Vagina (tissue), 2 donors: ENCODE data around the gene RNF32.

ENCODE experiments used
- CTCF ChIP-seq, 3 experiments: fragments of 450-650 bp in 2 of 3; fragments of 200-600 bp in 1 of 3; sonication (generic) in 1 of 3; IDR thresholded peaks; one replicate each; pipeline ENCODE4 v1.5.1; 2017 to 2019; ENCODE audit warnings: antibody characterized with exemption in 3 of 3, mild to moderate bottlenecking in 2 of 3, moderate library complexity in 2 of 3
- POLR2A ChIP-seq, 2 donors: fragments of 450-650 bp; IDR thresholded peaks; one replicate each; pipeline ENCODE4 v1.6.1; 2017; ENCODE audit warnings: antibody characterized with exemption in 2 of 2, mild to moderate bottlenecking in 2 of 2, moderate library complexity in 2 of 2
- POLR2AphosphoS5 ChIP-seq, 2 donors: sonication (generic); formaldehyde crosslinking; IDR thresholded peaks; one replicate each; pipeline ENCODE4 v1.9.0; 2017; ENCODE audit warnings: antibody characterized with exemption in 2 of 2, mild to moderate bottlenecking in 2 of 2, low read depth in 1 of 2; ENCODE audit not compliant: insufficient read depth in 1 of 2

DNA sequence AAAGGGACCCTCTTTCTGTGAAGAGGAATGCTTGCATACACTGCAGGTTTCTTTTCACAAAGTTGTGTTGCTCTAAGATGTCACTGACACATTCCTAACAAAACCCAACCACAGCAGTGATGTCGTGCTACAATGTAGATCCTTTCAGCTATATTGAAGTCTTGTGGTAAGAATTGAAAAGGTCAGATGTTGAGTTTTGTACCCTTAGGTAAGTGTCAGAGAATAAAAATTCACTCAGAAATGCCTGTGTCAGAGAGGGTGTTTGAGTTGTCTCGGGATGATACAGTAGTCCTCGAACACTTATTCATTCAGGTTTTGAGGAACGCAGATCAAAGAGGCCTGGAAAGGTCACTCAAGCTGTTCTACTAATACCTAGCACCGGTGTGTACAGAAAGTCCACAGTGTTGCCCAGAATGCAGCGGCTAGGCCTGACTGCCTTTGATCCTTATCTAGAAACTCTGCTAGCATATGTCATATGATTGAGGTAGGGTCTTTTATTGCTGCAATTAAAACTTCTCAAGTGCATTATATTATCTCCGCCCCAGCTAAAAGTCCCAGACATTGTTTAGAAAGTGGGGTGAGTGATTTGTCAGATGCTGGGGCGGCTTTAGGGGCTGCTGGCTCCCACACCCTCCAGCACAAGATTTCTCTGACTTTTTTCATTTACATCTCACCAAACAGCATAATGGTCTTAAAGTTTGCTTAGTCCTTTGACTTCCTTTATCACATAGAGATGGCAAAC is 26.0 kb downstream of the RNF32 start:
- TF ChIP-seq CTCF (IDR thresholded peaks at IDR 0.05) (no peak), POLR2A (IDR thresholded peaks at IDR 0.05) (no peak), POLR2AphosphoS5 (IDR thresholded peaks at IDR 0.05; ENCODE audit: insufficient read depth in 1 of 2, low read depth in 1 of 2) (no peak)
